ENCODE data around the gene HNRNPH2. TPM values are rescaled to one million over a fixed set of nuclear protein-coding genes. Genes with fewer than 3 reads are reported as not detected.

The HNRNPH2 gene
- total and polyA plus RNA-seq, 9 of the 15 experiments (the other 6 are each of a cell fraction or from before 2014, with no cell fraction given), result 40.0 to 130 (median 60.3) TPM

- Histone ChIP-seq H3K9me3 (replicated peaks; ENCODE audit: control insufficient read depth, insufficient read depth, low read depth, low read length) (no peaks in the 10 kb centered on the region), H4K20me1 (replicated peaks; ENCODE audit: control insufficient read depth, insufficient read depth, low read length) (peaks cover 5% of the 10 kb centered on the region; the same call in 1 of the 2 replicates), H3K9ac (ENCODE audit: insufficient read depth in 1 of 2, low read depth in 2 of 2, low read length in 2 of 2) (peak within 1 kb of the TSS; percentile 94 to 99), H3K4me1 (replicated peaks in 1 of 2; ENCODE audit: control insufficient read depth in 2 of 2, insufficient read depth in 2 of 2, low read length in 2 of 2) (peaks cover 4 to 23% of the 10 kb centered on the region in 2 experiments), H3K79me2 (ENCODE audit: control insufficient read depth, insufficient read depth, low read length) (peaks cover 62% of the 10 kb centered on the region), H2AFZ (ENCODE audit: low read depth, low read length) (peak within 1 kb of the TSS; percentile 94), H3K4me3 (peak within 1 kb of the TSS; percentile 91), H3K27ac (ENCODE audit: extremely low read depth, low read depth, low read length) (peak within 1 kb of the TSS; percentile 95), H3K9me1 (ENCODE audit: control insufficient read depth, insufficient read depth, low read length) (no peaks in the 10 kb centered on the region), H3K4me2 (ENCODE audit: insufficient read depth, low read length) (peak within 1 kb of the TSS; percentile 98), H3K36me3 (ENCODE audit: control insufficient read depth, insufficient read depth, low read length) (peaks cover 47% of the 10 kb centered on the region), H3K27me3 (ENCODE audit: control insufficient read depth in 2 of 2, insufficient read depth in 2 of 2, low read length in 2 of 2) (no peaks in the 10 kb centered on the region)
- peak; percentile 87 for ATAC-seq
- WGBS (ENCODE audit: insufficient coverage, low coverage, missing lambda C conversion rate), result under 1% methylated on average over 33 of the region's 47 CpGs
- POLR2A ChIA-PET, result interaction anchor here (0.6 to 3.0 kb wide), 19 partner anchors 8 to 1975 kb away, joined by 3 to 24 read pairs (median 5); partner anchors contain the start of genes GLA, HNRNPH2, TIMM8A and ZMAT1
- CTCF ChIA-PET (ENCODE audit: low intra/inter-chr PET ratio), result no interaction called here
- in situ Hi-C loops (cut with MboI) (no loop called here), intact Hi-C loops (cut with micrococcal nuclease) (loop anchor here (2.0 kb wide), 2 partner anchors 18 to 42 kb away; partner anchors contain the start of genes HNRNPH2 and TIMM8A)
- BruUV-seq (replicated peaks), result TSS peak; percentile 66
- peak; percentile 77 to 96 (median 84) for DNase-seq (ENCODE audit: extremely low read depth in 1 of 4, low spot score in 3 of 4)
- FAIRE-seq, result peak; percentile 90
- no peak for TF ChIP-seq UBTF (IDR thresholded peaks at IDR 0.05; ENCODE audit: borderline replicate concordance in 1 of 2, low read depth in 2 of 2, low read length in 2 of 2)
- no peak for TF ChIP-seq PATZ1 (CRISPR knock-in tag; IDR thresholded peaks at IDR 0.05; ENCODE audit: borderline replicate concordance)
- peak; percentile 61; the same call in 1 of the 2 replicates for TF ChIP-seq SOX6 (IDR thresholded peaks at IDR 0.05)
- TF ChIP-seq ELK1 (CRISPR knock-in tag; IDR thresholded peaks at IDR 0.05), result no peak
- TF ChIP-seq ZNF589 (CRISPR knock-in tag; IDR thresholded peaks at IDR 0.05; ENCODE audit: low read depth), result no peak
- no peak for TF ChIP-seq ZNF518B (CRISPR knock-in tag; IDR thresholded peaks at IDR 0.05)
- TF ChIP-seq NR1H2 (CRISPR knock-in tag; IDR thresholded peaks at IDR 0.05), result no peak
- no peak for TF ChIP-seq YBX1 (IDR thresholded peaks at IDR 0.05)
- TF ChIP-seq HDGF (IDR thresholded peaks at IDR 0.05), result no peak
- no peak for TF ChIP-seq HDAC8 (tag; IDR thresholded peaks at IDR 0.05)
- TF ChIP-seq ZNF311 (CRISPR knock-in tag; IDR thresholded peaks at IDR 0.05), result no peak
- no peak for TF ChIP-seq CBFB (CRISPR knock-in tag; IDR thresholded peaks at IDR 0.05)
Observed at GRCh38 chrX:101390664-101391525, 17.1 kb upstream of the HNRNPH2 start, which contains the start of gene RPL36A. Gene RPL36A, plus strand, starts transcription at chrX:101391011. Its CDS starts 33 bp downstream, at chrX:101391044.

Data from K562 (cell line).